Activated naive CD8-positive, alpha-beta T cell (primary cell): ENCODE results near the gene BRMS1.

Experiments
- H3K27ac Mint-ChIP-seq: one replicate; pipeline ENCODE4 v1.8.0; 2021; ENCODE audit warnings: mixed read lengths
- H3K27me3 Mint-ChIP-seq: one replicate; pipeline ENCODE4 v1.8.0; 2021; ENCODE audit warnings: mixed read lengths
- H3K36me3 Mint-ChIP-seq: one replicate; pipeline ENCODE4 v1.8.0; 2021; ENCODE audit warnings: mixed read lengths
- H3K4me1 Mint-ChIP-seq: one replicate; pipeline ENCODE4 v1.8.0; 2021; ENCODE audit warnings: low read depth, mixed read lengths
- H3K4me3 Mint-ChIP-seq: one replicate; pipeline ENCODE4 v1.8.0; 2021; ENCODE audit warnings: mild to moderate bottlenecking, mixed read lengths
- H3K9me3 Mint-ChIP-seq: one replicate; pipeline ENCODE4 v1.8.0; 2021; ENCODE audit warnings: low read depth, mixed read lengths

The BRMS1 gene

DNA sequence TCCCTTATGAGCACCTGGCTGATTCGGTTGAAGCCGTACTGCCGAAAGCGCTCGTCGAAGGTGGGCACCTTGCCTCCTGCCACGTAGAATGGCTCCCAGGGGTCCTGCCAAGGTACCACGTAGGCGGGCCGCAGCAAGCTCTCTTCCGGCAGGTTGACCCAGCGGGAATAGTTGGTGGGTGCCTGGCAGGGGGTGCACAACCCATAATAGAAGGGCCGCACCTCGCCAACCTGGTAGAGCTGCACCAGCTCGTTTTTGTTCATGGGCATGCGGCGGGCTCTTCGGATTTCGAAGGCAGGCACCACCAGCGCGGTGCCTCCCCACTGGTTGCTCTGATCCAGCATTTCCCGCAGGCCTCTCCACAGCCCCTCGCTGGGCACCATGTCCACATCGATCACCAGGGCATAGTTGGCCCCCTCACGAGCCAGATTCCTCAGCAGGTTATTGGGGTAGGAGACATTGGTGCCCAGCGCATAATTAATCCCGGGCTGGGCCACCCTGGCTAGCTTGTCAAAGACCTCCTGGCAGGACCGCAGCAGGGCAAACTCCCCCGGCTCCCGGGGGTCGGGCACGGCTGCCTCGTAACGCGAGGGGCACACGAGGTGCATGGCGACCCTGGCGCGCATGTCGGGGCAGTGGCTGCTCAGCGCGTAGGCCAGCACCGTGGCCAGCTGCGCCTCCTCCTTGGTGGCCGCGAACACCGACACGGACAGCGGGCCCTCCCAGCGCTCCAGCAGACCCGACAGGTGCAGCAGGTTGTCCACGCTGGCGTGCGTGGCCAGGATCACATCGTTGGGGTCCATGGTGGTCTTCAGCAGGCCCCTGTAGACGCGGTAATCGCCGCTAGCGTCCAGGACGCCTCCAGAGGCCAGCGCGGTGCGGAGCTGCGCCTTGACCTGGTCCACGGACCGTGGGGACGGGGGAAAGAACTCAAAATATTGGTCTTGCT is 1.8 kb upstream of the BRMS1 start:
- Mint-ChIP-seq H3K9me3 (no peaks in the 10 kb centered on the region), H3K36me3 (peaks cover under 1% of the 10 kb centered on the region), H3K4me1 (peaks cover 48% of the 10 kb centered on the region), H3K4me3 (peak overlapping the region; percentile 91), H3K27me3 (no peaks in the 10 kb centered on the region), H3K27ac (peak overlapping the region; percentile 91)

DNA sequence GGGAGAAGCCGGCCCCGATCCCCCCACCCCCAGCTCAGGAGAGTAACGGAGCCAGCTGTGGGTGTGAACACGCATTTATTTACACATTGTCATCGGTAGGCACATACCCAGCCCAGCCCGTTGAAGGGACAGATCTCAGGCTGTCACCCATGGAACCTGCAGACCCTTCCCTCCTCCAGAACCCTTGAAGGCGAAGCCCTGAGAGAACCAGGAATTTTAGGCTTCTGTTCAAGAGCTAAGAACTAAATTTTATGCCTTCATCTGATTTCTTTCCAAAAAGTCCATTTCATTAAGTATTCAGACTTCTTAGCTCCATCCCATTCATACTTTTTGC is 379 bp upstream of the BRMS1 start:
- peaks cover 5% of the 10 kb centered on the region for H3K36me3 Mint-ChIP-seq

DNA sequence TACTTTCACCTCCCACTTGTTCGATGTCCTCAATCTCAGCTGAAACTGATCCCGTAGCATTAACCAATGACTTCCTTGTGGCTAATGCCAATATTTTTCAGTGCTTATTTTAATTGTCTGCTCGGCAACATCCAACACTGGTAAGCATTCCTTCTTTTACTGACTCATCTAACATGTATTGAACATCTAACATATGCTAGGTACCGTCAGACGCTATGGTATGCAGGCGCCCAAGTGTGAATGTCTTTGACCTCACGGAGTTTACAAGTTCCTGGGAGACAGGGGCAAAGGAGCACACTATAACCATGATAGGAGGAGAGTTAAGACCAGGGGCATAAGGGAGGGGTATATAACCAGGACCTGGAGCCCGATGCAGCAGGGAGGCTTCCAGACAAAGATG is 1.7 kb downstream of the BRMS1 start:
- Mint-ChIP-seq H3K9me3 (no peaks in the 10 kb centered on the region), H3K4me1 (peaks cover 39% of the 10 kb centered on the region), H3K27ac (peak overlapping the region; percentile 4), H3K4me3 (peak overlapping the region; percentile 91), H3K27me3 (no peaks in the 10 kb centered on the region), H3K36me3 (peaks cover 5% of the 10 kb centered on the region)

More for the DNA sequence above, 379 bp upstream of the BRMS1 start:
- Mint-ChIP-seq H3K27me3 (no peaks in the 10 kb centered on the region), H3K4me1 (peaks cover 43% of the 10 kb centered on the region), H3K9me3 (no peaks in the 10 kb centered on the region), H3K4me3 (peak overlapping the region; percentile 91), H3K27ac (peak overlapping the region; percentile 91)

DNA sequence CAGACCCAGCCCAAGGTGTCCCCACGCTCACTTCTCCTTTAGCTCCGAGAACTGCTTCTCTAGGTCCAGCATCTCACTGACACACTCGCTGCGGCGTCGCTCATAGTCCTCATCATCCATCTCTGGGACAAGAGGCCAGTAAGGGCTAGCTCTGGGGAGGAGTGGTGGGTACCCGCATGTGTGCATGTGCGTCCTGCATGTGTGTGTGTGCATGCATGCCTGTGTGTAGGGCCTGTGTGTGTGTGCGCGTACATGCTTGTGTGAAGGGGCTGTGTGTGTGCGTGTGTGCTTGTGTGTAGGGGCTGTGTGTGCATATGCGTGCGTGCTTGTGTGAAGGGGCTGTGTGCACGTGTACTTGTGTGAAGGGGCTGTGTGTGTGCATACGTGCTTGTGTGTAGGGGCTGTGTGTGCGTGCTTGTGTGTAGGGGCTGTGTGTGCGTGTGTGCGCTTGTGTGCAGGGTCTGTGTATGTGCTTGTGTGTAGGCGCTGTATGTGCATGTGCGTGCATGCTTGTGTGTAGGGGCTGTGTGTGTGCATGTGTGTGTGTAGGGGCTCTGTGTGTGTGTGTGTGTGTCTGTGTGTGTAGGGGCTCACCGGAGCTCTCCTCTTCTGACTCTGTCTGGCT is 3.3 kb downstream of the BRMS1 start:
- H3K27ac Mint-ChIP-seq, result no peak overlapping the region
- H3K27me3 Mint-ChIP-seq, result no peaks in the 10 kb centered on the region
- peaks cover 47% of the 10 kb centered on the region for H3K4me1 Mint-ChIP-seq
- H3K36me3 Mint-ChIP-seq, result peaks cover 5% of the 10 kb centered on the region
- no peak overlapping the region for H3K4me3 Mint-ChIP-seq
- H3K9me3 Mint-ChIP-seq, result no peaks in the 10 kb centered on the region

DNA sequence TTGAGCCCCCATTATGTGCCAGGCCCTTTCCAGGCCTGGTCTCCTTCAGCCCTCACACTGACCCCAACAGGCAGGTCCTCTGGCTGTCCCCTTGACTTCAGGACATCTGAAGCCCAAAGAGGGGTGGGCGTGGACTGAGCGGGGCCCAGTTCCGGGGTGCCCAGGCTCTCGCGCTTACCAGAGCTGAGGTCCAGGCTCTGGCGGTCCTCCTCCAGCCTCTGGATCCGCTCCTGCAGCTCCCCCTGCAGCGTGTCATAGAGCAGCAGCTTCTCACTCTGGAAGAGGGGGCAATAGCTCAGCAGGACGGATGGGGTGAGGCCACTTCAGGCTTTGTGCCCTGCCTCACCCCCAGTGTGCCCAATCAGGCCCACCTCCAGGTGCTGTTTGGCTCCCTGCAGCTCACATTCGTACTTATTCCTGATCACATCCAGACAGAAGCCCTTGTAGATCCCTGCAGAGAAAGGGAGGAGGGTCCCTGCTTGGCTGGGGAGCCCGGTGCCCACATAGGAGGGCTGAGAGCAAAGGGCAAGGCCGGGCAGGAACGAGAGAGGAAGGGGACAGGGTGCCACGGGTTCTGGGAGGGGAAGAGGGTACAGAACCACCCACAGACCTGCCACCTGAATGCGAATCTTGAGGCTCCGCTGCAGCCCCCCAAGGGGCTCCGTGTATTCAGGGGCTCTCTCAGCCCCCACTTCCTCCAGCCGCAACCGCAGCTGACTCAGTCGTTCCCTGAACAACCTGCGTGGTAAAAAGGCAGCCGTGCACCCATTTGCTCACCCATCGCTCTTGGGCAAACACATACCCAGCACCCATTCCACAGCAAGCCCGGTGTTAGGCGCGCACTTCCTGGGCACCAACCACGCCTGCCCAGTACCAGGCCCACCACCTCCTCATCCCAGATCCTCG is 4.1 kb downstream of the BRMS1 start:
- Mint-ChIP-seq H3K4me1 (peaks cover 47% of the 10 kb centered on the region), H3K27me3 (no peaks in the 10 kb centered on the region), H3K36me3 (peaks cover 5% of the 10 kb centered on the region), H3K9me3 (no peaks in the 10 kb centered on the region), H3K4me3 (no peak overlapping the region), H3K27ac (no peak overlapping the region)

DNA sequence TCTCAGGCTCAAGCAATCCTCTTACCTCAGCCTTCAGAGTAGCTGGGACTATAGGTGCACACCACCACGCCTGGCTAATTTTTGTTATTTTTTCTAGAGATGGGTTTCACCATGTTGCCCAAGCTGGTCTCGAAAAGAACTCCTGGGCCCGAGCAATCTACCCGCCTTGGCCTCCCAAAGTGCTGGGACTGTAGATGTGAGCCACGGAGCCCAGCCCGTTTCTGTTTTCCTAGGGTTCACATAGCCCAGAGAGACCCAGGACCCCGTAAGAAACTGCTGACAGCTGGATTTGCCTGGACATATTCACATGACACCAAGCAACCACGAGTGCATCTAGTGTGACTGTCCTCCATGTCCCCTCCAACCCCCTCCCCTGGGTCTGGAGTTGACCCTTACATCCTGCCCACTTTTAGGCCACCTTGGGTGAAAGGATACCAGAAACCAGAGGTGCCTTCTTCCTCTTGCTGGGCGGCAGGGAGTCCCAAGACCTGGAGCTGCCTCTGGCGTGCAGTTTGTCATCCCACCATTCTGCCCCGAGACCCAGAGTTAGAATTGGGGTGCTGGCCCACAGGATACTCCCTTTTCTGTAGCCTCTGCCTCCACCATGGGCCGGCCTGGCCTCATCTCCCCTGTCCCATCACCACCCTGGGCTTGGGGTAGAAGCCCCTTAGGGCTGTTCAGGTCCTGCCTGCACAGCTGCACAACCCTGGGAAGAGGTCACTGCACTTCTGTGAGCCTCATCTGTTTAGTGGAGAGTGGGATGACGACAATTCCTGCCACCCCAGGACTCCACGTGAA is 5.0 kb downstream of the BRMS1 start:
- Mint-ChIP-seq H3K27ac (no peak overlapping the region), H3K36me3 (peaks cover 5% of the 10 kb centered on the region), H3K4me3 (no peak overlapping the region), H3K27me3 (no peaks in the 10 kb centered on the region), H3K9me3 (no peaks in the 10 kb centered on the region), H3K4me1 (peaks cover 43% of the 10 kb centered on the region)

DNA sequence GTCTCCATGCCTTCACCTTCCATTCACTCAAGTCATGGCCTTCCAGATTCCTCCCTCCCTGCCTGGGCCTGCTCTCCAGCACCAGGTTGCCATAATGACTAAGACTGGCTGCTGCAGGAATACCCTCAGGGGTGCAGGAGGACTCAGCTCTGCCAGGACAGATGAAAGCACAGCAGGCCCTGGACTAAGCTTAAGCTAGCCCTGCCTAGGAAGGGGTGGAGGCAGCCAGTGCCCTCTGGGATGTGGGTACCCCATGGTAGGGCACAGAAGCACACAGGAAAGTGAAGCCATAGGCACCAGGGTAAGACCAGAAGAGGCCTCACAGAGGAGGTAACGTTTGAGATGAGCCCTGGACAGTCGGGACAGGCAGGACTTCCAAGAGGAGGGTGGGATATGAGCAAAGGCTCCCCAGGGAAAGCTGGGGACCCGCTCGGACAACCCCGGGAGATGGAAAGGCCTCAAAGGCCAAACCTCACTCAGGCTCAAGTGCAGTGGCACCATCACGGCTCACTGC is 5.7 kb downstream of the BRMS1 start:
- no peak overlapping the region for H3K27ac Mint-ChIP-seq
- H3K27me3 Mint-ChIP-seq, result no peaks in the 10 kb centered on the region
- H3K4me1 Mint-ChIP-seq, result peaks cover 42% of the 10 kb centered on the region
- H3K4me3 Mint-ChIP-seq, result no peak overlapping the region
- H3K9me3 Mint-ChIP-seq, result no peaks in the 10 kb centered on the region
- H3K36me3 Mint-ChIP-seq, result peaks cover 5% of the 10 kb centered on the region

DNA sequence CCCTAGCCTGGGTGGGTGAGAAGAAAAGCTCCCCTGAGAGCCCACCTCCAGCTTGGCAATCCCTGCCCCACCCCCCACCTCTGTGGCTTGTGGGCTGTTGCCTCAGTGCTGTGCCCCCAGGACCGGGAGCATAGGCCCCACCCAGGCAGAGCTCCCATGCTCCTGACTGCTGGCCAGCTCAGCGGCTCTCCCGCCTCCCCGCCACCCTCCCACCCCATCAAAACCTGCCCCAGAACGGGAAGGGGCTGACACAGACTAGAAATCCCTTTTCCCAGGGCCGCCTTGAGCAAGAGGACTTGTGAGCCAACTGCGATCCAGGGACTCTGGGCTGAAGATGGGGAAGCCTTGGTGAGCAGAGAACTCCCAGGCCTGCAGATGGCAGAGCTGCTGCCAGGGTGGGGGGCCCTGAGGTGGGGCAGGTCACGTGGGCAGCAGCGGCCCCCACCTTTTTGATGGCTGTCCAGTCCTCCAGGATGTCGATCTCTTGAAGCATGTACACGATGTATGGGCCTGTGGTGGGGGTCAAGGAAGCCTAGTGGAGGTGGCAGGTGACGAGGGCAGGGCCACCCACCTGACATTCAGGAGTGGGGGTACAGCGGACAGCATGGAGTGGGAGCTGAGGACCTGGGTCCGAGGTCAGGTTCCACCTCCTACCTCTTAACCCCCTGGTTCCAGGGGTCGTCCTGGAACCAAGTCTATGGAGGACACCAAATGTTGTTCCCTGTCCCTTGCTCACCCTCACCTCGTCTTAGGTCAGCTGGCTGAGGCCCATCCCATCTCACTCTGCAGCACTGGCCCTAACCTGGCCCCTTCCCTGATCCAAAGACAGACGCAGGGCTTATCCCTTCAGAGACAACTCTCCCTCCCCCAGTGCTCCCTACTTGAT is 6.4 kb downstream of the BRMS1 start:
- Mint-ChIP-seq H3K27ac (no peak overlapping the region), H3K27me3 (no peaks in the 10 kb centered on the region), H3K4me1 (peaks cover 38% of the 10 kb centered on the region), H3K9me3 (no peaks in the 10 kb centered on the region), H3K4me3 (peak overlapping the region; percentile 40), H3K36me3 (peaks cover 5% of the 10 kb centered on the region)

DNA sequence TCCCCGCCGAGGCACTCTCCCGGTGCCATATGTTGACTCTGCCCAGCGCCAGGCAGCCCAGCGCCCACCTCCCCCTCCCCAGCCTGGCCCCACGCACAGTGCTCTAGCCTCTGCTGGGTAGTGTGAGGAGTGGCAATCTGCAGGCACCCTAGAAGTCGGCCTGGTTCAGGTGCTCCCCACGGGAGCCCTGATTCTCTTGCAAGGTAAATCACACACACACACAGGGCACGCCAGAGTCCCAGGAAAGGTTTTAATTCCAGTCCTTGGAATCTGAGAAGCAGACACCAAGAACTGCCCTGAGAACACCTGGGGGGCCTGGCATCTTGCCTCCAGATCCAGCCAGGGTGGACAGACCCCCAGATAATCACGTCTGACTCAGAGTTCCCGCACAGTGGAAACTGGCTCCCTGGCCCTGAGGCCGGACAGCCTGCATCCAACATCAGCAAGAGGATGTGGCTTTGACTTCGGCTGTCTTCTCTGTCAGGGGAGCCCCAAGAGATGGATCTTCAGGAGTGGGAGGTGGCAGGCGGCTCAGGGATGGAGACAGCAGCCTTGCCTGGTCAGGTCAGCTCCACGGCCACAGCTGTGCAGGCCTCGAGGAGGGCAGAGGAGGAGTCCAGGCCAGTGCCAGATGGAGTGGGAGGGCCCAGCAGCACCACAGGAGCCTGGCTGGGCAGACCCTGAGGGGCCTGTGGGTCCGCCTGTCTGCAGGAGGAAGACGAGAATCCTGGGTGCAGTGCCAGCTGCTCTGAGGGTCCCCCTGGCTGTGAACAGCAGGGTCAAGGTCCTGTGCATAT is 7.6 kb downstream of the BRMS1 start:
- peak overlapping the region; percentile 87 for H3K4me3 Mint-ChIP-seq
- H3K4me1 Mint-ChIP-seq, result peaks cover 28% of the 10 kb centered on the region
- H3K36me3 Mint-ChIP-seq, result peaks cover 5% of the 10 kb centered on the region
- H3K27me3 Mint-ChIP-seq, result no peaks in the 10 kb centered on the region
- peak overlapping the region; percentile 85 for H3K27ac Mint-ChIP-seq
- H3K9me3 Mint-ChIP-seq, result no peaks in the 10 kb centered on the region

DNA sequence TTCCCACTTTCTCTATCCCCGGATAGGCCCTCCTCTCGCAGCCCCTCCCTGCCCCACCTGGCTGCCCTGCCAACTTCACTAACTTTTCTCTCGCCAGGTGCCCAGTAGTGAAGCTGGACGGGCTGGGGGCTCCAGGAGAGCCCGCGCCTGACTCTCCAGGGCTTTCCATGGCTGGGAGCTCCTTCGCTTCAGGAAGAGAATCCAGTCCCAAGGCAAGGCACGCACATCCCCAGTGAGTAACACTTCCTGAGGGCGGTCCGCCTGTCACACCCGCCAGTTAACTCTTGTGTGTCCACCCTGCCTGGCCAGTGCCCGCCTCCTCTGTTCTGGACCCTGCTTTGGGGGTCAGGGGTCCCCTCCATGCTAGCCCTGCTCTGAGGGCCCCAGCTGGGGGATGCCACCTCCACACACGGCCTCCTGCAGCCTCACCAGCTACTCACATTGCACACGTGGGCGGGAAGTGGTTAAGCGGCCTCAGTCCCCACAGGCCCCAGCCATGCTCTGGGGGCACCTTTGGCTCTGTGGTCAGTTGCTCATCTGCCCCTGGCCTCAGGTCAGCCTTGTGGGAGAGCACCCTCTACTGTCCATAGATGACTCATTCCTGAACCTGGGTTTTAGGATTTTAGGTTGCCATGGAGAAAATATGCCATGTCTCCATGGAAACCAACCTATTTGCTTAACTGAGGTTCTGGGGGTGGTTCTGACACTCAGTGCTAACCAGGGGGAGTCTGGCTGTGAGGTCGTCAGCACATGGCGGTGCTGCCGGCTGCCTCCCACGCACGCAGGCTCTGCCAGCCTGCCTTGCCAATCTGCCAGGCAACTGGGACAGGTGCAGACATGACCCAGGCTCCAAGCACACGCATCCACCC is 8.4 kb downstream of the BRMS1 start, which contains the start of gene RIN1:
TSS of gene RIN1 (minus strand) at position 201 of the 869 bp plus-strand sequence. CDS start at position 169, 32 bp downstream.
- Mint-ChIP-seq H3K9me3 (no peaks in the 10 kb centered on the region), H3K4me3 (peak within 1 kb of the TSS; percentile 87), H3K36me3 (peaks cover 2% of the 10 kb centered on the region), H3K27ac (peak within 1 kb of the TSS; percentile 85), H3K4me1 (peaks cover 28% of the 10 kb centered on the region), H3K27me3 (no peaks in the 10 kb centered on the region)

DNA sequence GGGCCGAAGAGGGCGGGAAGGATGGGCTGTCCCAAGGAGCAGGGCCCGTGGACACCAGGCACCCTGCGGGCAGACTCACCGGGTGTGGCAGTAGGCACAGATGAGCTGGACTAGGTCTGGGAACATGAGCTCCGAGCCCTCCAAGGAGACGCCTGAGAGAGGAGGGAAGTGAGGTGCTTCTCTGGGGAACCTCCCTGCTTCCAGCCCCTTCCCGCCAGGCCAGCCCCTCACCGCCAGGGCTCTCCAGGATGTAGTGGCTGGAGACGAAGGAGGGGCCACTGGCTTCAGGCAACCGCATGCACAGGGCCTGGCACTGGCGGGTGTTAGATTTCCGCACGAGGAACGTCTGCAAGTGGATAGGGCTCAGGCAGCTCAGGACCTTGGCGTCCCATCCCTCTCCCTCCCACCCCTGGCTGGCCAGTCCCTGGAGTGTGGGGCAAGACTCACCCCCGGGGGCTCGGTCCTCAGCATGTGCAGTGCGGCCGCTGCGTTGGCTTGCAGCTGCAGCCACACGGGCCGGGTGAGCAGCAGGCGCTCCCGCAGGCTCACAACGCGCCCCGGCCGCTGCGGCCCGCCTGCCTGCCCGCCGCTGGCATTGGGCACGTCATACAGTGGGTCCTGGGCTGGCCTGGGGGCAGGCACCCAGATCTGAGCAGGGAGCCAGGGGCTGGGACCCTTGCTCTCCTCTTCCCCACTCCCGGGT is 9.2 kb downstream of the BRMS1 start:
- peak overlapping the region; percentile 85 for H3K27ac Mint-ChIP-seq
- no peaks in the 10 kb centered on the region for H3K27me3 Mint-ChIP-seq
- no peaks in the 10 kb centered on the region for H3K9me3 Mint-ChIP-seq
- no peaks in the 10 kb centered on the region for H3K36me3 Mint-ChIP-seq
- H3K4me3 Mint-ChIP-seq, result peak overlapping the region; percentile 87
- peaks cover 28% of the 10 kb centered on the region for H3K4me1 Mint-ChIP-seq
